Measurements from ENCODE around the gene NXNL1. TPM values are rescaled to one million over a fixed set of nuclear protein-coding genes. Genes with fewer than 3 reads are reported as not detected.

Gene NXNL1
- total RNA-seq, 1 experiment from 2014 or later: not detected

DNA sequence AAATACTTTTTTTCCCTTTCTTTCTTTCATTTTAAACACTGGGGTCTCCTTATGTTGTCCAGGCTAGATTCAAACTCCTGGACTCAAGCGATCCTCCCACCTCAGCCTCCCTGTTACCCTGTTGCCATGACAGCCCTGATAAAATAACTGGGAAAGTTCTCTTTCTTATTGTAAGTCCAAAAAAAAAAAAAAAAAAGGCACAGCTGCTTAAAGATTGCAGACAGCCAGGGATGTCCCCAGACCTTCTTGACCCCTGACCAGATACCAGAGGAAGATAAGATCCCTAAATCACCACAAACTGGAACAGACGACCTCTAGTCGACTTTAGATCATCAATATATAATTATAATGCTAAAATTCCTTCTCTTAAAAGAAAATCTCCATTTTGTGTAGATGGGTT, 42.0 kb downstream of the NXNL1 start:
- no peak overlapping the region for H3K14ac ChIP-seq (ENCODE audit: insufficient read depth, low read length)
- no peak overlapping the region for H3K4ac ChIP-seq (ENCODE audit: low read depth, low read length)
- Mint-ChIP-seq H3K4me1 (peaks cover 25 to 38% of the 10 kb centered on the region in 2 experiments), H3K9me3 (no peaks in the 10 kb centered on the region; a peak in 1 of 5 replicates), H3K27ac (peak overlapping the region; percentile 95 to 97 (median 97); a peak in 5 of 7 replicates), H3K4me3 (peak overlapping the region; percentile 84 to 94), H3K27me3 (ENCODE audit: low read depth) (peaks cover 28% of the 10 kb centered on the region), H3K36me3 (ENCODE audit: insufficient read depth in 1 of 3, low read depth in 3 of 3) (peaks cover 3 to 20% (median 4%) of the 10 kb centered on the region in 3 experiments; a peak in 4 of 7 replicates)
- no peak overlapping the region for H2BK5ac ChIP-seq (ENCODE audit: insufficient read length, low read length)
- H3K9me3 ChIP-seq (ENCODE audit: control insufficient read depth, low read depth, low read length): no peaks in the 10 kb centered on the region
- TF ChIP-seq CTCF (conservative IDR thresholded peaks at IDR 0.05): no peak
- H3K23ac ChIP-seq (ENCODE audit: insufficient read length, low read depth, low read length): no peak overlapping the region
- DNase-seq: no peak
- no peaks in the 10 kb centered on the region for H3K79me2 ChIP-seq (ENCODE audit: insufficient read depth, low read length)
- H4K91ac ChIP-seq (ENCODE audit: insufficient read length, low read depth, low read length): no peak overlapping the region
- H3K4me2 ChIP-seq (ENCODE audit: insufficient read depth, insufficient read length, low read length): peak overlapping the region; percentile 70
- no peak overlapping the region for H2AFZ ChIP-seq (ENCODE audit: low read length)
- no peaks in the 10 kb centered on the region for H4K20me1 ChIP-seq (ENCODE audit: control insufficient read depth, insufficient read depth, insufficient read length)
- no peak overlapping the region for H3K27ac ChIP-seq (ENCODE audit: insufficient read length, low read depth, low read length)
- no peaks in the 10 kb centered on the region for H3K79me1 ChIP-seq (ENCODE audit: insufficient read depth, low read depth, low read length, poor library complexity, severe bottlenecking)
- no peak overlapping the region for H3K56ac ChIP-seq (ENCODE audit: insufficient read length, low read depth, low read length)
- H4K5ac ChIP-seq (ENCODE audit: insufficient read length, low read depth, low read length): no peak overlapping the region
- no peak overlapping the region for H4K8ac ChIP-seq (replicated peaks; ENCODE audit: insufficient read length, low read depth, low read length)
- no CpG with 5 or more reads among the region's 3 CpGs for WGBS (ENCODE audit: extremely low coverage, insufficient read length, low lambda C conversion rate)
- no peaks in the 10 kb centered on the region; the same call in 1 of the 2 replicates for H3K4me1 ChIP-seq (ENCODE audit: insufficient read depth, low read length)
- H2BK20ac ChIP-seq (ENCODE audit: low read depth, low read length, poor library complexity, severe bottlenecking): no peak overlapping the region
- no peak overlapping the region for H2BK15ac ChIP-seq (ENCODE audit: low read depth, low read length)
- H3K23me2 ChIP-seq (ENCODE audit: insufficient read length, low read depth, low read length, poor library complexity, severe bottlenecking): peaks cover 7% of the 10 kb centered on the region
- no peak overlapping the region for H2BK12ac ChIP-seq (ENCODE audit: insufficient read length, low read depth, low read length)
- H3T11ph ChIP-seq (ENCODE audit: low read length): no peak overlapping the region
- H2AK5ac ChIP-seq (ENCODE audit: insufficient read length, low read length): no peak overlapping the region
- H3K18ac ChIP-seq (ENCODE audit: insufficient read length, low read depth, low read length): no peak overlapping the region
- no peaks in the 10 kb centered on the region for H3K27me3 ChIP-seq (ENCODE audit: insufficient read depth, low read length)
- no peak overlapping the region for H2BK120ac ChIP-seq (ENCODE audit: low read depth, low read length, poor library complexity, severe bottlenecking)
- no peak overlapping the region for H3K9ac ChIP-seq (ENCODE audit: extremely low read depth, insufficient read length, low read length)
